Measurements from ENCODE around the gene MUC6.
"Not testable (repeated sequence)": the region's sequence is repeated elsewhere in the genome, so short reads cannot be mapped to it uniquely, and the experiment has no call there.

MUC6 gene

DNA sequence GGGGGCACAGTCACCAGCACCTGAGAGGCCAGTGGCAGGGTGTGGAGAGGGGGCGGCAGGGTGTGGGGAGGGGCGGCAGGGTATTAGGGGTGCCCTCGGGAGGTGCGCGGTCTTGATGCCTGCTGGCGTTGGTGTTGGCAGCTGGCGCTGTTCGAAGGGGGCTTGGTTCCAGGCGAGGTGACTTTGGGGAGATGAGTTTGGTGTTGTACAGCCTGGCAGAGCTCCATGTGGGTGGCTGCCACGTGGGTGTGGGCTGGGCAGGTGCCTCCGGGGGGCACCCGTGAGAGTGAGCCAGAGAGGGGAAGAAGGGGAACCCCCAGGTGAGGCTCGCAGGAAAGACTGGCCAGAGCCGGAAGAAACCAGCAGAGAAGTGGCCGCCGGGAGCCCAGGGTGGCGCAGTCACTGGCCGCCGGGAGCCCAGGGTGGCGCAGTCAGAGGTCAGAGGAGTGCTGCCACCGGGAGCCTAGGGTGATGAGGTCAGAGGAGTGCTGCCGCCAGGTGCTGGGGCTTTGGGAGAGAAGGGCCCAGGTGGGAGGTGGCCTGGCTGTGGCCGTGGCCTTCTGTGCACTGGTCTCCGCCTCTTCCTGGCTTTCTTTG, 44.7 kb downstream of the MUC6 start:
- no peak for DNase-seq (ENCODE audit: low read depth in 4 of 4, low spot score in 1 of 4)

DNA sequence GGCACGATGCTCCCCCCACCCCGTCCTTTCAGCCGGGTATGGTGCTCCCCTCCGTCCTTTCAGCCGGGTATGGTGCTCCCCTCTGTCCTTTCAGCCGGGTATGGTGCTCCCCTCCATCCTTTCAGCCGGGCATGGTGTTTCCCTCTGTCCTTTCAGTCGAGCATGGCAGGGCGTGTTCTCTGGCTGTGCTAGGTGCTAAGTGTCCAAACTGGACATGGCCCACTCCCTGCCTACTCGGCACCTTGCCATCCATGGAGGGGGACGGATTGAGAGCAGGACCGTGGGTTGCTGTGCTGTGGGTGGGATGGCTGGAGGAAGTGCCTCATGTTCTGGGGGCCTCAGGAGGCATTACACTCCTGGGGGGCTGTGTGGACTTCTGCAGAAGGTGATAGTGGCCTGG, 45.5 kb downstream of the MUC6 start:
- DNase-seq (ENCODE audit: low read depth in 4 of 4, low spot score in 1 of 4): no peak

DNA sequence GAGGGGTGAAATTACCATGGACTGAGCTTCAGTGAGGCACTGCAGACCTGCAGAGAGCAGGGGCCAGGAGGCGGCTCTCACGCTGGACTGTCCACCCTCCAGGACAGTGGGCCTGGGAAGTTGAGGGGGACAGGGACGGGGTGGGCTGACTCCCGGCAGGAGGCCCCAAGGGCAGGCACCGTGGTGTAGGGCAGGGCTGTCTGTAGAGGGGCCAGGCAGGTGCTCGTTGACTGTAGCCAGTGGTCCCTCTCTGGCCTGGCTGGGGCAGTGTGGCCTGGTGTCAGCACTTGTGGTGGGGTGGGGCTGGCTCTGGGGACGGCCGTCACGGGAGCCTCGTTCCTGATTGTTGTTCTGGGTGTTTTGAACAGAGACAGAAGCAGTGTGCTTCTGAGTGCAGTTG, 46.4 kb downstream of the MUC6 start:
- no peak for DNase-seq (ENCODE audit: low read depth in 4 of 4, low spot score in 1 of 4)

DNA sequence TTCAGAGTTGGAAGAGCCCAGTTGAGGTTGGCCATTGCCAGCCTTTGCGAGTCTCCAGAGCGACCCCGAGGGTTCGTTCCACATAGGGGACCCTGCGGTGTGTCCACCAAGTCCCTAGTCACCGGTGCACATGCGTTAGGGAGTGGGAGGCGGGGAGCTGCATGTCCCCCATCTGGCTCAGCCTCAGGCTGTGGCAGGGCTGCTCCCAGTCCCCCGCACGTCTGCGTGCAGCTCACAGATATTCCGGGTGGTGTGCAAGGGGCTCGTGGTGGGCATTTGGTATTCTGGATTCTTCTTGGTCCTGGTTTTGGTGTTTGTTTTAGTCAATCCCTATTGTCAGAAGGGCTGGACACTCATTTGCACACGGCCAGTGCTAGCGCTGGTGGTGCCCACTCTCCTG, 48.8 kb downstream of the MUC6 start:
- no peak for DNase-seq (ENCODE audit: low read depth in 4 of 4, low spot score in 1 of 4)

DNA sequence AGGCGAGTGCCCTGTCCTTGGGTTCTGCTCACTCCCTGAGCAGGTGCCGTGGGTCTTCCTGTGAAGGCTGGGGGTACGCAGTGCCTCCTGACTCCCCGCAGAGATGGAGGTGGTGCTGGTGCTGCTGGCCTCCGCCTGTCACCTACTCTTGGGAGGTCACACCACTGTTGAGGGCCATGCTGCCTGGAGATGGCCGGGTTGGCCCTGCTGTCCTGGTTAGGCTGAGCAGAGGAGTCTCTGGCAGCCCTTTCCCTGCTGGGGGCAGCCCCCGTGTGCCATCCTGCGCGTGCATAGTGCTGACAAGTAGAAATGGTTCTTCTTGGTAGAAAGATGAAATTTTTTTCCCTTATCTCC, 49.6 kb downstream of the MUC6 start:
- no peak for DNase-seq (ENCODE audit: low read depth in 4 of 4, low spot score in 1 of 4)

DNA sequence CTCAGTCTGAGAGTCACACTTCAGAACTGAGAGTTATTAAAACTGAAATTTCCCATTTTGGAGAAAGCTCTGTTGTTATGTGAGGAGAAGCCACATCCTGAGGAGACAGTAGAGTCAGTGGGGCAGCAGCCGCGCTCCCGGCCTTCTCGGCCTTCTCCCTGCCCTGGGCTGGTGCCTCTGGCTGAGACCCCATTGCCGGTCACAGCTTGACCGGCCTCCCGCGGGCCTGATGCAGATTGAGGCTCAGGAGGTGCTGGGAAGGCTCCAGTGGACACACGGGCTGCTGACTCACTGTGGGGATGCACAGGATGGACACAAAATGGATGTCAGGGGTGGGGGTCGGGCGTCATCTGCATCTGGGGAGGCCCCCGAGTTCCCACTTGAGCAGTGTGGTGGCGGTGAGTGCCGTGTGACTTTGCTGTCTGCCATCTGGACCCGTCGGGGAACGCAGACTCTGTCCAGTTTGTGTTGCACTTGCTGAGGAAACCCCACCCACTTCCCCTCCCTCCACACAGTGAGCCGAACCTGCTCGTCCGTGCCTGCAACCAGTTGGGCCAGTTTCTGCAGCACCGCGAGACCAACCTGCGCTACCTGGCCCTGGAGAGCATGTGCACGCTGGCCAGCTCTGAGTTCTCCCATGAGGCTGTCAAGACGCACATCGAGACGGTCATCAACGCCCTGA, 50.1 kb downstream of the MUC6 start:
- no peak for DNase-seq (ENCODE audit: low read depth in 4 of 4, low spot score in 1 of 4)

DNA sequence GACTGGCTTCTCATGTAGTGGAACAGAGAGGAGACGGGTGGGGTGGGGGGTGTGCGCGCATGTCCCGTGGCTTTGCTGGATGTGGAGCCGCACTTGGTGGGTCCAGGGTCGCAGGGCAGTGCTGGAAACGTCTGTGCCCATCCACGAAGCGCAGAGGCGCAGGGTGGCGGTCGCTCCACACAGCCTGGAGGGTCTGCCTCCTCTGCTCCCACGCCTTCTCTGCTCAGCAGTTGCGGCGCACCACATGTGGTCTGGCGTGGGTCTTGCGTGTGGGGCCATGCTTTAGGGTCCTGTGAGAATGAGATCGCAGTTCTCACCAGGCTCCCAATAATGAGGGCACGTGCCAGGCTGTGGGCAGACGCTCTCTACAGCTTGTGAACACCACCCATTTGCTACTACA, 50.7 kb downstream of the MUC6 start:
- DNase-seq (ENCODE audit: low read depth in 4 of 4, low spot score in 1 of 4): no peak

DNA sequence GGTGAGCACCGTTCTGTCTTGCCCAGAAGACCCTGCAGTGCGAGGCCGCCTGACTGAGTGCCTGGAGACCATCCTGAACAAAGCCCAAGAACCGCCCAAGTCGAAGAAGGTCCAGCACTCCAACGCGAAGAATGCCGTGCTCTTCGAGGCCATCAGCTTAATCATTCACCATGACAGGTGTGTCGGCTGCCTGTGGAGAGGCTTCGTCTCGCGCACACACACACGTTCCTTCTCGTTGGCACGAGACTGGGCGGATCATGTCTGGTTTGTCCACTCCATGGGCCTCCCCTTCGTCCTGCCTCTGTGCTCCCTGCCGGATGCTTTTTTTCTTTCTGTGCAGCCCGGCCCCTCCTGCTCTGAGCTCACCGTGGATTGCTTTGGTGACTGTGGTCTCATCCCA, 51.1 kb downstream of the MUC6 start:
- no peak for DNase-seq (ENCODE audit: low read depth in 4 of 4, low spot score in 1 of 4)

DNA sequence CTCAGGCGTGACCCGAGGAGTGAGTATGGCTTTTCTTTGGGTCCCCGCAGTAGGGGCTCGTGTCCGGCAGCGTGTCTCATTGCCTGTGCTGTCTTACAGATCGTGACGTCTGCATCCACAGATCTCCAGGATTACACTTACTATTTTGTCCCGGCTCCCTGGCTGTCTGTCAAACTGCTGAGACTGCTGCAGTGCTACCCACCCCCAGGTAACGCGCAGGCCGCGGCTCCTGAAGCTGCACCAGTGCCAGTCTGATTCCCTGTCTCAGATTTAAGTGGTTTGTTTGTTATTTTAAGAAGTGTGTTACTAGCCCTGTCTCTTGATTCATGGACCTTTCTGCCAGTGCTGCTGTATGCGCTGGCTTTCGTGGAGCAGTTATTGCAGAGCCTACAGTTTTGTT, 52.0 kb downstream of the MUC6 start:
- DNase-seq (ENCODE audit: low read depth in 4 of 4, low spot score in 1 of 4): no peak

DNA sequence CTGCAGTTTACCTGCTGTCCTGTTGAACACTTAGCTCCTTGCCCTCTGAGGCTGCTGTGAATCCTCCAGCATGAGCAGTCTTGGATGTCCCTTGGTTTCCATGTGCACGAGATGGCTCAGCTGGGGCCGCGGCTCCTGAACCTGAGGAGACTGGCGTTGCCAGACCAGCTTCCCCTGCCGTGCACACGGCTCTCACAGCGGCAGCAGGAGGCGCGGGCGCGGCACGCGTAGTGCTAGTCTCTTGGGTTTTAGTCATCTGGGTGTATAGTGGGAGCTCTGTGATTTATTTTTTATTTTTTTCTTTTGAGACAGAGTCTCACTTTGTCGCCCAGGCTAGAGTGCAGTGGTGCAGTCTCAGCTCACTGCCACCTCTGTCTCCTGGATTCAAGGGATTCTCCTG, 54.8 kb downstream of the MUC6 start:
- DNase-seq (ENCODE audit: low read depth in 4 of 4, low spot score in 1 of 4): no peak

DNA sequence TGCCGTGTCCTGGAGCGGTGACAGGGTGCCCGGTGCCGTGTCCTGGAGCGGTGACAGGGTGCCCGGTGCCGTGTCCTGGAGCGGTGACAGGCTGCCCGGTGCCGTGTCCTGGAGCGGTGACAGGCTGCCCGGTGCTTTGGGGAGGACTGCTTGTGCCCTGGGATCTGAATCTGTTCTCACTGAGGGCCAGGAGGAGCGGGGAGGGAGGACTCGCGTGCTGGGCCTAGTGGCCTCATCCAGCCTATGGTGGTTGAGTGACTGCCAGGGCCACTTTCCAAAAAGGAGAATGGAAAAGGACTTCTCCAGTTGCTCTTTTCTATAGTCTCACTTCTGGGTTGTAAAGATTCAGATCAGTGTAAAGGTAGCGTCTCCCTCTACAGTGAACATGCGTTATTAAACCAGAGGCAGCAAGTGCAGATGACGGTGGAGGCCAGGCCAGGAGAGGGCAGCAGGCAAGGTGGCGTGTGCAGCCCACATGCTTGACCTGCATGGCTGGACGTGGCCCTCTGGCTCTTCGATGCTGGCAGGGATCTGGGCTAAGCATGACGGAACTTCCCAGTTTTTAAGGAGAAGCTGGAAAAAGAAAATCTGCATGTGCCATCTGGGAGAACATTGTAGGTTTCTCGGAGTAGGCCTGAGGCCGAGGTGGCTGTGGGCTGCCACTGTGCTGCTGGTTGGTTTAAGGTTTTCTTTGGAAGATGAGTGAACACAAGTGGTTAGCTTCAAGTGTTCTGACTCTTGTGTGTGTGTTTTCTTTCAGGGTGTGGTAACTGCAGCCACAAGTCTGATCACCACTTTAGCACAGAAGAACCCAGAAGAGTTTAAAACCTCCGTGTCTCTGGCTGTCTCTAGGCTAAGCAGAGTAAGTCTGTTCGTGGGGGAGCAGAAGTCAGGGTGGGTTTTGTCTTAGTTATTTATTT, 55.8 kb downstream of the MUC6 start:
- no peak for DNase-seq (ENCODE audit: low read depth in 4 of 4, low spot score in 1 of 4)

DNA sequence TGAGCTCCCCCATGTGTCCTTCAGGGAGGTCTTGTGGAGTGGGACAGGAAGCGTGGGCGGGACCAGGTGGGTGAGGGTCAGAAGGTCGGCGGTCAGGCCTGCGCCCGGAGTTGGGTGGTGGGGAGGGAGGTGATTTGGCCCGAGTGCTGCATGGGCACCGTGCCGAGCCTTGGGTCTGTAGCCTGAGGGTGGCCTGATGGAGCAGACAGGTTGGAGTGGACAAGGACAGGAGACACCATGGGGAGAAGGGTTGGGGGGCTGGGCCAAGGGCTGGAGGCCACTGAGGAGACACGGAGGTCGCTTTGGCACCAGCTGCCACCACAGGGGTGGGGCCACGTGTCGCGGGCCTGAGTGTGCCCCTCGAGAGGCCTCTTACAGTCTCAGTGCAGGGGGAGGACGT, 57.7 kb downstream of the MUC6 start:
- no peak for DNase-seq (ENCODE audit: low read depth in 4 of 4, low spot score in 1 of 4)

DNA sequence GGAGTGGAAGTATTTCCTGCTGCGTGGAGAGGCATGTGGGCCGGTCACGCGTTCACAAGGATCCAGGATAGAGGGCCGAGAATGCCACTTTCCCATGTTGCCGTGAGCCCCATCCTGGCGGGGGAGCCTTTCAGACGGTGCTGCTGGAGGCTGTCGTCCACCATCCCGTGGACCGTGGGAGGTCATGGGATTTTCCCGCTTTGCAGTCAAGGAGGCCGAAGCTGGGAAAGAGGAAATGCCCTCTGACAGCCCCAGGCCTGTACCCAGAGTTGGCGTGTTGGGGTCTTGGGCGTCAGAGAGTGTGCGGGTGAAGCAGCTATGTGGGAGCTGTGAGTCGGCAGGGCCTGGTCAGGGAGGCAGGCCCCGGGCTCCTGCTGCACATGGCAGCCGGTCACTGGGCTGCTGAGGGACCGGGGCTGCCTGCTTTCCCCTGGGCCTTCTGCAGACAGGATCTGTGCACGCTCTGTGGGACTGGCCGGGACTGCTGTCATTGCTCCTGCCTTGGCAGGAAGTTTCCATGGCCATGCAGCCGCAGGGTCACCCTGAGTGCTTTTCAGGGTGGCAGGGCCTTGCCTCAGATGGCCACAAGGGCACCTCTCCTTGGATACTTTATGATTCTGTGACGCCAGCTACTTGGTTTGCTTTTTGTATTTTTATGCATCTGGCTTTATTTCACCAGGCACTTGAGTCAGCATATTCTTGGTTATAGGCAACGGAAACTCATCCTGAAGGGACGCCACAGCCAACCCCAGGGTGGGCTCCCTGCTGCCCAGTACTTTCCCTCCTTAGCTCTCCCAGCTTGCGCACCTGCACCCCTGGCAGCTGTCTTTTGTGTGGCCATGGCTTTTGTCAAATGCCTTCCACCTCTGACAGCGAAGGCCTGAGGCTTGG, 58.4 kb downstream of the MUC6 start:
- no peak for DNase-seq (ENCODE audit: low read depth in 4 of 4, low spot score in 1 of 4)

DNA sequence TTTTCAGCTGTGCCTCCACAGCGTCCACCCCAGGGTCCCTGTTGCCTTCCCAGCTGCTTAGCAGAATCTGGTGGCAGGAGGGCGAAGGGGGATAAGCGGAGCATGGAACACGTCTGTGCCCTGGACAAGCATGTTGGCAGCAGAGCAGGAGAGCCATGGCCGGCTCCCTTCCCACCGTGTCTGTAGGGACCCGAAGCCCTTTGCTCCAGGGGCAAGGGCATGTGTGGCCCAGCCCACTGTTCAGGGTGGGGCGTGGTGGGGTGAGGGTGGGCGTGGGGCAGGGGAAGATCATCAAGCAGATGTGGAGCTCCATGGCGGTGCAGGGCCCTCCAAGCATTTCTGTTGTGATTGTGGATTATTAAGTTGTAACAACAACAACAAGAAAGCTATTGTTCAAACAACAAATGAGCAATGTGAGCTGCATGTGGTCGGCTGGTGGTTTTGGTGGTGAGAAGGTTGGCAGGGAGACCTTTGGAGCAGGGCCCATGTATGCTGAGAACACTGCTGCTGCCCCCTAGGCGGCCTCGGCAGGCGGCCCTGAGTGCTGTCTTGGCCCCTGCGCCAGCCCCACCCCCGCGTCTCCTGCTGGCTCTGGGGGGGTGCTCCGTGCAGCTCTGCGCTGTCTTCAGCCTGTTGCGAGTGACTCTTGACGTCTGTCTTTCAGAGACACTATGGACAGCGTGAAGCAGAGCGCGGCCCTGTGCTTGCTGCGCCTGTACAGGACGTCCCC, 59.9 kb downstream of the MUC6 start:
- no peak for DNase-seq (ENCODE audit: low read depth in 4 of 4, low spot score in 1 of 4)

DNA sequence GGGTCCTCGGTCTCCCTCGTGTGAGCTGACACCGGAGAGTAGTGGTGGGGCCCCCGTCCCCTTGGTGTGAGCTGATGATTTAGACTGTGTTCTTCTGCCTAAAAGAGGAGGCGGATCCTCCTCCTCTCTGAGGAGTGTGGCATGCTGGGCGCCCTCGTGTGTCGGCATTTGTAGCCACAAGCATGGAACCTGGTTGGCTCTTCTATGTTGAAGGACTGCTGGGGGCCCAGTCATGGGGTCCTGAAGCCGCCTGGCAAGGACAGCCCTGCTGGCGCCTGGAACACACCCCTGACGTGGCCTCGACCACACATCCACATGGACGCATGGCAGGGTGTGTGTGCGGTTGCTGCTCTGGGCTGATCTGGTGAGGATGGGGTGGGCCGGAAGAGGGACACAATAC, 60.7 kb downstream of the MUC6 start:
- no peak for DNase-seq (ENCODE audit: low read depth in 4 of 4, low spot score in 1 of 4)

DNA sequence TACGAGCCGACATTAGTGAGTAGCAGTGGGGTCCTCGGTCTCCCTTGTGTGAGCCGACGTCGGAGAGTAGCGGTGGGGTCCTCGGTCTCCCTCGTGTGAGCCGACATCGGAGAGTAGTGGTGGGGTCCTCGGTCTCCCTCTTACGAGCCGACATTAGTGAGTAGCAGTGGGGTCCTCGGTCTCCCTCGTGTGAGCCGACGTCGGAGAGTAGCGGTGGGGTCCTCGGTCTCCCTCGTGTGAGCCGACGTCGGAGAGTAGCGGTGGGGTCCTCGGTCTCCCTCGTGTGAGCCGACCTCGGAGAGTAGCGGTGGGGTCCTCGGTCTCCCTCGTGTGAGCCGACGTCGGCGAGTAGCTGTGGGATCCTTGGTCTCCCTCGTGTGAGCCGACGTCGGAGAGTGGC, 61.1 kb downstream of the MUC6 start:
- not testable (repeated sequence) for DNase-seq (ENCODE audit: low read depth in 4 of 4, low spot score in 1 of 4)

DNA sequence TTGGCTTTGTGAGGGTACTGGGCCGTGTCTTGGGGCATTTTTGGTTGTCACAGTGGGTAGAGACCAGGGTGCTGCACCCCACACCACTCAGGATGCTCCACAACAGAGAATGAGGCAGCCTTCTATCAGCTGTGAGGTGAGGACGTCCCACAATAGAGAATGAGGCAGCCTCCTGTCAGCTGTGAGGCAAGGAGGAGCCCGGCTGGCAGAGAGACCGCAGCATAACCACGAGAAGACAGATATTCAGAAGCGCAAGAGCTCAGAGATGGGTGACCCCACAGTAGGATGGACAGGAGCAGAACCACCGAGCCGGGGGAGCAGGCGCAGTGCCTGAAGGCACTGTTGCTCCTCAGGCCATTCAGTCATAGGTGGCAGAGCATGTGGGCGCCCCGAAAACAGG, 63.3 kb downstream of the MUC6 start:
- no peak for DNase-seq (ENCODE audit: low read depth in 4 of 4, low spot score in 1 of 4)

DNA sequence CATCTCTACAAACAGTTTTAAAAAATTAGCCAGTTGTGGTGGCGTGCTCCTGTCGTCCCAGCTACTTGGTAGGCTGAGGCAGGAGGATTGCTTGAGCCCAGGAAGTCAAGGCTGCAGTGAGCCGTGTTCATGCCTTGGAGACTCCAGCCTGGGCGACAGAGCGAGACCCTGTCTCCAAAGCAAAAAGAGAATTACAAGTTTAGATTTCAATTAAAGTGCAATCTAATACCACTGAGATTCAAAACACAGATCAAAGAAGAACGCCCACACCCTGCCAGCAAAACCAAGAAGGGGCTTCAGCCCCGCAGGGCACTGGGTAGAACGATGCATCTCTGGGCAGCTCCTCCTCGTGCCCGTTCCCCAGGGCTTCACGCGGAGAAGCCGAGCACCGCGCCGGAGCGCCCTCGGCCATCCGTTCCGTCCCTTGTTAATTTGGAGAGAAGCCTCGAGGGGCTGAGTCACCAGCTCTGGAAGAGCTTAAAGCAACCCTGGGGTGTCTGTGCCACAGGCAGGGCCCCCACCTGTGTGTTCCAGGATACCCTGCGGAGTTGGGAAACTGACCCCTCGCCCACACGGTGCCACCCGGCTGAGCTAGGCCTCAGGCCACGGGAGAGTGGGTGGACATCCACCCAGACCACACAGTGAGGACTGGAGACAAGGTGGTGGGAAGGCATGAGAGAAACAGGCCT, 63.9 kb downstream of the MUC6 start:
- DNase-seq (ENCODE audit: low read depth in 4 of 4, low spot score in 1 of 4): no peak

DNA sequence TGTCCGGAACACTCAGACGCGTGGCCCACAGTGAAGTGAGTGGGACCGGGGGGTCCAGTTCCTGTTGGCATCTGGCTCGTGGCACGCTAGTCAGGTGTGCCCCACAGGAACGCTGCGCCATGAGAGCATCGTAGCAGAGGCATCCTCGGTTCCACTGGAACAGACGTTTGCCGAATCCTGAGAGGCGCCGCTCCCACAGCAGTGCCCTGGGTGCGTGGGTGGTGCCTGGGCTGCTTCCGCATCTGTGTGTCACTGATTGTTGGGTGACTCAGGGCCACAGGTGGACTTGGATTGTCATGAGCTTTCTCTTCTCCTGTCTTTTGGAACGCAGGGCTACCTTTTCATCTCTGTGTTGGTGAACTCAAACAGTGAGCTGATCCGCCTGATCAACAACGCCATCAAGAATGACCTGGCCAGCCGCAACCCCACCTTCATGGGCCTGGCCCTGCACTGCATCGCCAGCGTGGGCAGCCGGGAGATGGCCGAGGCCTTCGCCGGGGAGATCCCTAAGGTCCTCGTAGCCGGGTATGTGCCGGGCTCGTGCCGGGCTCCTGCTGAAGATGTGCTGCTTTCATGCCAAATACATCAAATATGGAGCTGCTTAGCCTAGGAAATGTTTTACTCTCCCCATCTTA, 64.7 kb downstream of the MUC6 start:
- no peak for DNase-seq (ENCODE audit: low read depth in 4 of 4, low spot score in 1 of 4)

All from stimulated activated CD4-positive, alpha-beta T cell treated with anti-CD3 and anti-CD28 coated beads, Interleukin-1b, Interleukin-23, amount 100 ng/mL, for 24 hours (primary cell).